Endothelial cell of umbilical vein (primary cell): ENCODE data around the gene MICAL3. TPM values are rescaled to one million over a fixed set of nuclear protein-coding genes. Genes with fewer than 3 reads are reported as not detected.

Source experiments
- BruUV-seq: library from RNA; stranded (reverse); fragments of 400-500 nt; replicated peaks from 2 replicates; lab custom pipeline; 2021; lab: Mats Ljungman, UMichigan
- CTCF ChIA-PET: fragments of 300-600, 350-600 bp; sonication (Branson Sonifier 250); formaldehyde crosslinking; loops from one replicate; lab custom pipeline; 2021; ENCODE audit warnings: antibody characterized with exemption, inconsistent platforms; lab: Charles Lee
- POLR2A ChIA-PET: fragments of 300-600, 350-600 bp; sonication (Branson Sonifier 250); formaldehyde crosslinking; loops from one replicate; lab custom pipeline; 2021; ENCODE audit warnings: antibody characterized with exemption, inconsistent platforms; lab: Charles Lee
- DNase-seq: peaks from one replicate; pipeline ENCODE4 v3.0.0-alpha.2; 2011; ENCODE audit warnings: low read depth, low spot score
- FAIRE-seq: peaks from 2 replicates; lab custom pipeline; 2011; peaks lifted over from hg19 to GRCh38; lab: Jason Lieb, UNC
- H2AFZ ChIP-seq: 2 replicates; pipeline ENCODE4 v1.6.0; 2012; ENCODE audit warnings: low read depth, low read length, control low read depth, inconsistent platforms
- H3K27ac ChIP-seq: 2 replicates; pipeline ENCODE4 v1.5.1; 2011; ENCODE audit warnings: low read depth, mild to moderate bottlenecking, control low read depth, low read length, moderate library complexity; ENCODE audit not compliant: insufficient read depth
- H3K27me3 ChIP-seq, 2 experiments: 2 replicates each; pipeline versions ENCODE4 v1.6.0 to v1.6.1; 2011; ENCODE audit warnings: low read length in 2 of 2, mixed read lengths in 1 of 2; ENCODE audit not compliant: control insufficient read depth in 2 of 2, insufficient read depth in 2 of 2
- H3K36me3 ChIP-seq, 2 experiments: 2 replicates in 1 of 2; 3 replicates in 1 of 2; pipeline ENCODE4 v1.5.1; 2011; ENCODE audit warnings: low read length in 2 of 2, mild to moderate bottlenecking in 1 of 2, moderate library complexity in 1 of 2; ENCODE audit not compliant: control insufficient read depth in 2 of 2, insufficient read depth in 2 of 2; ENCODE audit errors: extremely low read depth in 1 of 2
- H3K4me1 ChIP-seq: 3 replicates; pipeline ENCODE4 v1.5.1; 2011; ENCODE audit warnings: mild to moderate bottlenecking, low read length; ENCODE audit not compliant: control insufficient read depth, insufficient read depth; ENCODE audit errors: extremely low read depth
- H3K4me2 ChIP-seq: 2 replicates; pipeline ENCODE4 v1.6.1; 2011; ENCODE audit warnings: low read length, control low read depth, mixed read lengths; ENCODE audit not compliant: insufficient read depth
- H3K4me3 ChIP-seq, 3 experiments: fragments of 200-600 bp in 1 of 3; sonication (generic), shearing (Covaris generic) in 1 of 3; replicated peaks in 1 of 3; 2 replicates each; pipeline ENCODE4 v1.5.1; 2011 to 2016; ENCODE audit warnings: control low read depth in 3 of 3, low read length in 3 of 3, mild to moderate bottlenecking in 2 of 3, inconsistent platforms in 1 of 3, low read depth in 1 of 3, moderate library complexity in 1 of 3; ENCODE audit not compliant: insufficient read depth in 1 of 3
- H3K79me2 ChIP-seq: 2 replicates; pipeline ENCODE4 v1.6.0; 2012; ENCODE audit warnings: low read length, inconsistent platforms; ENCODE audit not compliant: control insufficient read depth, insufficient read depth
- H3K9ac ChIP-seq: replicated peaks from 2 replicates; pipeline ENCODE3; 2011; ENCODE audit warnings: low read length, control low read depth; ENCODE audit not compliant: insufficient read depth; ENCODE audit errors: extremely low read depth
- H3K9me1 ChIP-seq: replicated peaks from 3 replicates; pipeline ENCODE4 v1.6.0; 2011; ENCODE audit warnings: mild to moderate bottlenecking, low read length; ENCODE audit not compliant: control insufficient read depth, insufficient read depth; ENCODE audit errors: extremely low read depth
- H3K9me3 ChIP-seq: replicated peaks from 2 replicates; pipeline ENCODE4 v1.5.1; 2012; ENCODE audit warnings: low read length, inconsistent platforms; ENCODE audit not compliant: control insufficient read depth, insufficient read depth
- H4K20me1 ChIP-seq: replicated peaks from 2 replicates; pipeline ENCODE3; 2011; ENCODE audit warnings: mild to moderate bottlenecking, low read length; ENCODE audit not compliant: control insufficient read depth, insufficient read depth; ENCODE audit errors: extremely low read depth
- CTCF ChIP-seq, 2 donors: IDR thresholded peaks; 1 replicate in 1 of 2; 2 replicates in 1 of 2; pipeline ENCODE4 v1.5.1; 2011; ENCODE audit warnings: low read length in 2 of 2, mild to moderate bottlenecking in 2 of 2, moderate library complexity in 2 of 2, control low read depth in 1 of 2, inconsistent platforms in 1 of 2, low read depth in 1 of 2; ENCODE audit not compliant: insufficient read depth in 1 of 2; ENCODE audit errors: extremely low read depth in 1 of 2
- EZH2 ChIP-seq: IDR thresholded peaks from 2 replicates; pipeline ENCODE4 v1.6.1; 2012; ENCODE audit warnings: borderline replicate concordance, low read depth, mild to moderate bottlenecking, moderate library complexity, low read length, inconsistent platforms; ENCODE audit not compliant: severe bottlenecking
- FOS ChIP-seq: IDR thresholded peaks from 2 replicates; pipeline ENCODE4 v1.6.1; 2011; ENCODE audit warnings: mild to moderate bottlenecking, low read length, moderate library complexity, borderline replicate concordance; ENCODE audit not compliant: insufficient read depth
- GATA2 ChIP-seq: IDR thresholded peaks from 2 replicates; pipeline ENCODE4 v1.7.0; 2011; ENCODE audit warnings: low read depth, mild to moderate bottlenecking, moderate library complexity, mixed read lengths, low read length; ENCODE audit not compliant: insufficient read length, insufficient read depth
- JUN ChIP-seq: IDR thresholded peaks from 2 replicates; pipeline ENCODE4 v1.6.1; 2011; ENCODE audit warnings: borderline replicate concordance, low read depth; ENCODE audit not compliant: insufficient read length, insufficient read depth
- MAX ChIP-seq: IDR thresholded peaks from 2 replicates; pipeline ENCODE4 v1.6.1; 2011; ENCODE audit not compliant: insufficient read depth, insufficient read length
- MYC ChIP-seq: IDR thresholded peaks from one replicate; pipeline ENCODE4 v1.6.1; 2011; ENCODE audit warnings: mild to moderate bottlenecking, low read depth, low read length
- POLR2A ChIP-seq: IDR thresholded peaks from 2 replicates; pipeline ENCODE4 v1.6.1; 2012; ENCODE audit warnings: low read depth, mild to moderate bottlenecking, control low read depth, low read length
- POLR2AphosphoS5 ChIP-seq: IDR thresholded peaks from 2 replicates; pipeline ENCODE4 v1.6.1; 2012; ENCODE audit warnings: low read depth, mild to moderate bottlenecking, control low read depth, low read length, moderate library complexity; ENCODE audit not compliant: insufficient read depth
- dilution Hi-C: fragments of 300-500 bp; cut with MboI; formaldehyde crosslinking; loops from one replicate; pipeline ENCODE4 v1.15.0; 2019; ENCODE audit warnings: low sequenced_read_pairs; ENCODE audit not compliant: extremely low pct_ligation_motif_present
- intact Hi-C: fragments of 100-400 bp; cut with micrococcal nuclease; formaldehyde crosslinking; loops from one replicate; pipeline ENCODE4 v1.10.0; 2022
- polyA plus RNA-seq, 4 experiments: library from polyadenylated mRNA; depleted of rRNA in 3 of 4; stranded (reverse) in 3 of 4; unstranded in 1 of 4; fragments of >200 nt; gene quantifications; 2 replicates each; pipeline versions ENCODE4 v1.2.1 to v1.2.3, GENCODE V29; 2011 to 2012; ENCODE audit warnings: missing spikeins in 1 of 4
- total RNA-seq: library from RNA; stranded (reverse); gene quantifications from 2 replicates; pipeline ENCODE4 v1.2.3, GENCODE V29; 2021

The MICAL3 gene
- total and polyA plus RNA-seq, 2 donors (not counting 3 experiments of a cell fraction or from before 2014, with no cell fraction given) = 14.5 to 63.7 TPM

- no peak for TF ChIP-seq GATA2
- no peak for TF ChIP-seq JUN
- TF ChIP-seq POLR2AphosphoS5 = no peak
- TF ChIP-seq POLR2A = no peak
- no peak for TF ChIP-seq FOS
- no peak for TF ChIP-seq MAX
- no peak for TF ChIP-seq EZH2
- TF ChIP-seq MYC = no peak
- no peak for TF ChIP-seq CTCF (IDR thresholded peaks at IDR 0.05; ENCODE audit: extremely low read depth in 1 of 2, insufficient read depth in 1 of 2, low read depth in 1 of 2, low read length in 2 of 2)
- H3K36me3 ChIP-seq = no peaks in the 10 kb centered on the region
- dilution Hi-C loops = no loop called here
- H3K9me1 ChIP-seq = no peaks in the 10 kb centered on the region
- peaks cover 9% of the 10 kb centered on the region for H3K4me1 ChIP-seq
- H3K27me3 ChIP-seq = no peaks in the 10 kb centered on the region
- H3K9me3 ChIP-seq = no peaks in the 10 kb centered on the region
- no peak overlapping the region for H3K9ac ChIP-seq
- intact Hi-C loops = no loop called here
- no peaks in the 10 kb centered on the region for H3K79me2 ChIP-seq
- FAIRE-seq = no peak
- H2AFZ ChIP-seq = no peak overlapping the region
- no peak overlapping the region for H3K4me3 ChIP-seq
- DNase-seq = no peak
- no peak overlapping the region for H3K4me2 ChIP-seq
- no peak overlapping the region for H3K27ac ChIP-seq
- CTCF ChIA-PET = interaction anchor here (1.2 to 6.1 kb wide), 3 partner anchors 12 to 40 kb away, joined by 3 to 99 read pairs (median 9); no protein-coding TSS in a partner anchor
- POLR2A ChIA-PET = no interaction called here
- no TSS peak for BruUV-seq
- no peaks in the 10 kb centered on the region for H4K20me1 ChIP-seq
Observed at GRCh38 chr22:17782621-17783020, 241.7 kb downstream of the MICAL3 start.
